GM19372 (cell line): Measurements from ENCODE around the gene TMEM256.

ENCODE experiments used
- ATAC-seq: cut with Tn5 transposase; IDR thresholded peaks from one replicate; pipeline ENCODE4 v1.9.1; 2021; ENCODE audit warnings: mild to moderate bottlenecking, low read depth, moderate library complexity; ENCODE audit not compliant: unreplicated experiment

The TMEM256 gene

GRCh38 chr17:7356072-7356549 lies 47.8 kb downstream of the TMEM256 start:
- no peak for ATAC-seq

GRCh38 chr17:7355573-7355972 lies 48.3 kb downstream of the TMEM256 start:
- no peak for ATAC-seq

DNA sequence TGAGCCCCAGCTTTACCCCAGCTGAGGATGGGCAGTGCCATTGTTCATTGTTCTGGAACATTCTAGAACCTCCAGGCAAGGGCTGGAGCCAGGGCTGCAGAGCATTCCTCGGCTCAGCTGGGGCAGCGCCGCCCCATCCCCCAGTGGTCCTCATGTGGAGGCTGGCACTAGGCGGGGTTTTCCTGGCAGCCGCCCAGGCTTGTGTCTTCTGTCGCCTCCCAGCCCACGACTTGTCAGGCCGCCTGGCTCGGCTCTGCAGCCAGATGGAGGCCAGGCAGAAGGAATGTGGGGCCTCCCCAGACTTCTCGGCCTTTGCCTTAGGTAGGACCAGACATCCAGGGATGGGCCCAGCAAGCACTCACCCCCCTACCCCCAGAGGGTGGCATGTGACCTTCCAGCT lies 48.8 kb downstream of the TMEM256 start, which contains the start of gene TMEM95:
TMEM95 (plus strand) TSS at position 104 of the 400 bp plus-strand sequence; CDS start at position 153, 49 bp downstream.
- no peak for ATAC-seq

DNA sequence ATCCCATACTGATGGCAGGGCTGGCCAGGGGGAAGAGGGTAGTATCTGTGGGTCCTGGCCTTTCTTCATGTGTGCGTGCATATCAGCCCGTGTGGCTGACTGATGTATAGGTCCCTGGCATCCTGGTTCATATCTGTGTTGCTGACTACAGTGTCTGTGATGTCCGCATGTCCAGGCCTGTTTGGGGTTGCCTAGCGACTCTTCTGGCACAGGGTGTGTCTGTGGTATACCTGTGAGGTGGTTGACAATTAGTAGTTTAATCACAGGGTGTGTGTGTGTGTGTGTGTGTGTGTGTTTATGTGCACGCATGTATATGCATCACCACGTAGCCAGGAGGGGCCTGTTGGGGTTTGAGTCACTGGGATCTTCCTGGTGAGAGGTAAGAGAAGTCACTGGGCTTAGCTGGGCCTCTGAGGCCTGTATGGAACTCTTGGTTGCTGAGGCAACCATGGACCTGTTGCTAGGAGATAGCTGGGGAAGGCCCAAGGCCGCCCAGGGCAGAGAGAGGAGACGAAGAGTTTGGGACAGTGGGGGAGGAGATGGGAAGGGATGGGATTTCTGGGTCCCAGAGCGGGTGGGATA lies 49.5 kb downstream of the TMEM256 start:
- no peak for ATAC-seq
